Measurements from ENCODE around the gene CDC16.

DNA sequence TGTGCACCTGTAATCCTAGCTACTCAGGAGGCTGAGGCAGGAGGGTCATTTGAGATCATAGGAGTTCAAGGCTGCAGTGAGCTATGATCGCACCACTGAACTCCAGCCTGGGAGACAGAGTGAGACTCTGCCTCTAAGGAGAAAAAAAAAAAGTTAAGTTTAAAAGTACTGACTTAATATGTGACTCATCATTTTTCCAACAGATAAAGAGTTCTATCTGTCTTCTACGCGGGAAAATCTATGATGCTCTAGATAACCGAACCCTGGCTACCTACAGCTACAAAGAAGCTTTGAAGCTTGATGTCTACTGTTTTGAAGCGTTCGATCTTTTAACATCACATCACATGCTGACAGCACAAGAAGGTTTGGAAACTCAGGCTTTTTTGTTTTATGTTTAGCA lies 7.2 kb downstream of the CDC16 start:
- no peak for TF ChIP-seq POLR2AphosphoS5 (IDR thresholded peaks at IDR 0.05; ENCODE audit: low read depth, low read length)
- TF ChIP-seq, protein P1, sequence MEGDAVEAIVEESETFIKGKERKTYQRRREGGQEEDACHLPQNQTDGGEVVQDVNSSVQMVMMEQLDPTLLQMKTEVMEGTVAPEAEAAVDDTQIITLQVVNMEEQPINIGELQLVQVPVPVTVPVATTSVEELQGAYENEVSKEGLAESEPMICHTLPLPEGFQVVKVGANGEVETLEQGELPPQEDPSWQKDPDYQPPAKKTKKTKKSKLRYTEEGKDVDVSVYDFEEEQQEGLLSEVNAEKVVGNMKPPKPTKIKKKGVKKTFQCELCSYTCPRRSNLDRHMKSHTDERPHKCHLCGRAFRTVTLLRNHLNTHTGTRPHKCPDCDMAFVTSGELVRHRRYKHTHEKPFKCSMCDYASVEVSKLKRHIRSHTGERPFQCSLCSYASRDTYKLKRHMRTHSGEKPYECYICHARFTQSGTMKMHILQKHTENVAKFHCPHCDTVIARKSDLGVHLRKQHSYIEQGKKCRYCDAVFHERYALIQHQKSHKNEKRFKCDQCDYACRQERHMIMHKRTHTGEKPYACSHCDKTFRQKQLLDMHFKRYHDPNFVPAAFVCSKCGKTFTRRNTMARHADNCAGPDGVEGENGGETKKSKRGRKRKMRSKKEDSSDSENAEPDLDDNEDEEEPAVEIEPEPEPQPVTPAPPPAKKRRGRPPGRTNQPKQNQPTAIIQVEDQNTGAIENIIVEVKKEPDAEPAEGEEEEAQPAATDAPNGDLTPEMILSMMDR (IDR thresholded peaks at IDR 0.05 in 2 of 3, conservative IDR thresholded peaks at IDR 0.05 in 1 of 3; ENCODE audit: borderline replicate concordance in 1 of 3, insufficient read depth in 1 of 3, low read depth in 2 of 3, low read length in 2 of 3), result no peak
